Endodermal cell (in vitro differentiated cells): ENCODE data around the gene PFN3. TPM values are rescaled to one million over a fixed set of nuclear protein-coding genes. Genes with fewer than 3 reads are reported as not detected.

Experiments used
- DNase-seq: peaks from one replicate; pipeline ENCODE4 v3.0.0-alpha.2; 2017
- H3K27ac ChIP-seq: 2 replicates; pipeline ENCODE4 v1.5.1; 2013; ENCODE audit warnings: mild to moderate bottlenecking, low read depth, low read length, moderate library complexity
- H3K27me3 ChIP-seq: 2 replicates; pipeline ENCODE4 v1.6.1; 2013; ENCODE audit warnings: mild to moderate bottlenecking, low read length, moderate library complexity; ENCODE audit not compliant: insufficient read depth, control insufficient read depth, poor library complexity, severe bottlenecking
- H3K36me3 ChIP-seq: 2 replicates; pipeline ENCODE4 v1.7.0; 2013; ENCODE audit warnings: mild to moderate bottlenecking, low read length, moderate library complexity; ENCODE audit not compliant: control insufficient read depth, insufficient read depth
- H3K4me1 ChIP-seq: one replicate; pipeline ENCODE4 v1.7.0; 2013; ENCODE audit warnings: low read length; ENCODE audit not compliant: control insufficient read depth, insufficient read depth
- H3K4me3 ChIP-seq: 2 replicates; pipeline ENCODE4 v1.5.1; 2013; ENCODE audit warnings: mild to moderate bottlenecking, low read length, moderate library complexity
- H3K9ac ChIP-seq: 2 replicates; pipeline ENCODE4 v1.6.1; 2013; ENCODE audit warnings: mild to moderate bottlenecking, low read length, moderate library complexity; ENCODE audit not compliant: poor library complexity, severe bottlenecking; ENCODE audit errors: extremely low read depth
- H3K9me3 ChIP-seq: 2 replicates; pipeline ENCODE4 v1.6.1; 2013; ENCODE audit warnings: mild to moderate bottlenecking, low read length, moderate library complexity; ENCODE audit not compliant: control insufficient read depth
- H3K27ac Mint-ChIP-seq: 2 replicates; pipeline ENCODE4 v1.8.0; 2020; ENCODE audit warnings: mixed read lengths
- H3K27me3 Mint-ChIP-seq: 2 replicates; pipeline ENCODE4 v1.8.0; 2021; ENCODE audit warnings: mild to moderate bottlenecking, mixed read lengths; ENCODE audit not compliant: insufficient read depth
- H3K36me3 Mint-ChIP-seq: 2 replicates; pipeline ENCODE4 v1.8.0; 2020; ENCODE audit warnings: low read depth, mixed read lengths
- H3K4me1 Mint-ChIP-seq: 2 replicates; pipeline ENCODE4 v1.8.0; 2020; ENCODE audit warnings: mixed read lengths
- H3K4me3 Mint-ChIP-seq: 2 replicates; pipeline ENCODE4 v1.8.0; 2020; ENCODE audit warnings: mild to moderate bottlenecking, moderate library complexity, mixed read lengths
- H3K9me3 Mint-ChIP-seq: 2 replicates; pipeline ENCODE4 v1.8.0; 2020; ENCODE audit warnings: mild to moderate bottlenecking, mixed read lengths
- CTCF ChIP-seq: fragments of 200-600 bp; sonication (generic); conservative IDR thresholded peaks from 2 replicates; pipeline ENCODE4 v1.5.0; 2021; ENCODE audit warnings: antibody characterized with exemption, mild to moderate bottlenecking
- WGBS, 2 experiments: methylation state at CpG; one replicate each; pipeline versions ENCODE4 v1.1.5 to v1.1.7; 2013; ENCODE audit warnings: missing lambda C conversion rate in 2 of 2, mixed read lengths in 1 of 2; ENCODE audit not compliant: insufficient coverage in 1 of 2, insufficient read length in 1 of 2; 5-methylcytosine and 5-hydroxymethylcytosine counted together
- total RNA-seq, 2 donors: library from RNA; stranded (reverse); fragmentation: NEBNext Ultra II Directional in 1 of 2; extraction: Animal tissue kit (Norgen Biotek cat#: 25700) in 1 of 2; gene quantifications; 2 replicates in 1 of 2; 3 replicates in 1 of 2; pipeline ENCODE4 v1.2.1, GENCODE V29; 2021

Gene PFN3
- total RNA-seq, 2 donors from 2014 or later, result not detected

GRCh38 chr5:177354256-177354655, 46.2 kb downstream of the PFN3 start:
- TF ChIP-seq CTCF, result no peak
- WGBS, 2 experiments, result 84 to 90% methylated on average over 2 to 3 of the region's 3 CpGs
- no peak overlapping the region for H3K27ac ChIP-seq
- no peaks in the 10 kb centered on the region for H3K9me3 Mint-ChIP-seq
- no peaks in the 10 kb centered on the region for H3K9me3 ChIP-seq
- H3K4me3 ChIP-seq, result no peak overlapping the region
- no peak overlapping the region for H3K4me3 Mint-ChIP-seq
- peaks cover 11% of the 10 kb centered on the region for H3K4me1 ChIP-seq
- no peak for DNase-seq
- H3K9ac ChIP-seq, result no peak overlapping the region
- H3K27me3 Mint-ChIP-seq, result peaks cover 49% of the 10 kb centered on the region
- peaks cover 6% of the 10 kb centered on the region for H3K36me3 Mint-ChIP-seq
- H3K27me3 ChIP-seq, result peaks cover 12% of the 10 kb centered on the region
- H3K27ac Mint-ChIP-seq, result no peak overlapping the region
- peaks cover 14% of the 10 kb centered on the region for H3K4me1 Mint-ChIP-seq
- H3K36me3 ChIP-seq, result peaks cover 10% of the 10 kb centered on the region

DNA sequence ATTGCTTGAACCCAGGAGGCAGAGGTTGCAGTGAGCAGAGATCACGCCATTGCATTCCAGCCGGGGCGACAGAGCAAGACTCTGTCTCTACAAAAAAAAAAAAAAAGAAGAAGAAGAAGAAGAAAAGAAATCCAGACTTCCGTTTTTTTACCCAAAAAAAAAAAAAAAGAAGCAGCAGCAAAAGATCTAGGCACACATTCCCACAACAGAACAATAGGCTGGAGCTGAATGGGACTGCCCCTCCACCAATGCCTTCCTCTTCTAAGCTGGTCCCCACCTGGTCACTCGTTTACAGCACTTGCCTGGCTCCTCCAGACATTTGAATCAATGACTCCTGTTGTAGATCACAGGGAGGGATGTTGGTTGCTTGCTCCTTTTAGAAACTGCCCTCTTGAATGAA, 47.4 kb downstream of the PFN3 start:
- Histone ChIP-seq H3K9me3 (no peaks in the 10 kb centered on the region), H3K4me1 (peaks cover 11% of the 10 kb centered on the region), H3K27me3 (peaks cover 12% of the 10 kb centered on the region), H3K36me3 (peaks cover 14% of the 10 kb centered on the region), H3K4me3 (no peak overlapping the region), H3K27ac (no peak overlapping the region), H3K9ac (no peak overlapping the region)
- 95 to 100% methylated on average over 2 to 4 of the region's 5 CpGs for WGBS, 2 experiments
- Mint-ChIP-seq H3K4me3 (no peak overlapping the region), H3K27me3 (peaks cover 42% of the 10 kb centered on the region), H3K36me3 (peaks cover 6% of the 10 kb centered on the region), H3K27ac (no peak overlapping the region), H3K9me3 (no peaks in the 10 kb centered on the region), H3K4me1 (peaks cover 18% of the 10 kb centered on the region)
- no peak for TF ChIP-seq CTCF
- DNase-seq, result no peak

- H3K27me3 Mint-ChIP-seq, result peaks cover 33% of the 10 kb centered on the region
- H3K27me3 ChIP-seq, result peaks cover 4% of the 10 kb centered on the region
- TF ChIP-seq CTCF, result no peak
- peak within 1 kb of the TSS; percentile 97 for H3K4me3 ChIP-seq
- WGBS, 2 experiments, result 0 to 8% methylated on average over 34 to 55 of the region's 55 CpGs
- H3K9me3 Mint-ChIP-seq, result no peaks in the 10 kb centered on the region
- H3K27ac ChIP-seq, result peak within 1 kb of the TSS; percentile 94
- peaks cover 27% of the 10 kb centered on the region for H3K36me3 ChIP-seq
- H3K4me1 ChIP-seq, result peaks cover 11% of the 10 kb centered on the region
- H3K9me3 ChIP-seq, result no peaks in the 10 kb centered on the region
- H3K27ac Mint-ChIP-seq, result peak within 1 kb of the TSS; percentile 100
- peak within 1 kb of the TSS; percentile 91 for H3K9ac ChIP-seq
- H3K4me1 Mint-ChIP-seq, result peaks cover 18% of the 10 kb centered on the region
- H3K4me3 Mint-ChIP-seq, result peak within 1 kb of the TSS; percentile 99
- peak; percentile 98 for DNase-seq
- H3K36me3 Mint-ChIP-seq, result peaks cover 15% of the 10 kb centered on the region
These were observed 48.8 kb downstream of the PFN3 start, which contains the start of gene LMAN2 for GRCh38 chr5:177351392-177352329. LMAN2 (minus strand) TSS chr5:177351668; CDS start chr5:177351647, 21 bp downstream.
